ENCODE measurements around the gene NTF4.
"Not testable (repeated sequence)": the region's sequence is repeated elsewhere in the genome, so short reads cannot be mapped to it uniquely, and the experiment has no call there.

- TF ChIP-seq ZNF317, STAT5B (CRISPR knock-in tag; IDR thresholded peaks at IDR 0.05): not testable (repeated sequence)
Observed at GRCh38 chr19:49049011-49049410, 15.6 kb downstream of the NTF4 start, which contains the start of gene CGB8.

Data from HepG2 (cell line).